ENCODE results near the gene TMEM35B. TPM values are rescaled to one million over a fixed set of nuclear protein-coding genes. Genes with fewer than 3 reads are reported as not detected.

Gene TMEM35B
- 15.5 to 18.4 TPM (median 15.9 TPM) in 5 replicates for total RNA-seq (2022; extraction: Qiagen RNA extraction)

GRCh38 chr1:34984793-34985608 lies at the start of gene TMEM35B:
TMEM35B (minus strand) TSS chr1:34985347; CDS start chr1:34985305, 42 bp downstream.

Other genes with a start within 250 kb of the TMEM35B start
- 0.12 to 0.27 TPM (median 0.15 TPM) in 4 of 5 replicates, not detected in the other for gene GJB5, start 230.3 kb downstream of the TMEM35B start, total RNA-seq (2022; extraction: Qiagen RNA extraction)
- 0.06 to 0.13 TPM (median 0.10 TPM) in 5 replicates for gene GJB4, start 225.6 kb downstream of the TMEM35B start, total RNA-seq (2022; extraction: Qiagen RNA extraction)
- 9.5 to 15.0 TPM (median 11.7 TPM) in 5 replicates for gene GJB3, start 204.1 kb downstream of the TMEM35B start, total RNA-seq (2022; extraction: Qiagen RNA extraction)
- gene GJA4, start 192.3 kb downstream of the TMEM35B start, total RNA-seq (2022; extraction: Qiagen RNA extraction), result 0.13 TPM in 1 of 5 replicates, not detected in the others
- 53.4 to 61.4 TPM (median 59.2 TPM) in 5 replicates for gene SMIM12, start 125.6 kb downstream of the TMEM35B start, total RNA-seq (2022; extraction: Qiagen RNA extraction)
- 0.08 to 0.35 TPM (median 0.22 TPM) in 5 replicates for gene DLGAP3, start 55.7 kb downstream of the TMEM35B start, total RNA-seq (2022; extraction: Qiagen RNA extraction)
- 4.2 to 5.8 TPM (median 5.4 TPM) in 5 replicates for gene ZMYM6, start 46.6 kb upstream of the TMEM35B start, total RNA-seq (2022; extraction: Qiagen RNA extraction)
- gene ZMYM1, start 94.0 kb upstream of the TMEM35B start, total RNA-seq (2022; extraction: Qiagen RNA extraction), result 3.5 to 8.3 TPM (median 6.3 TPM) in 5 replicates
- gene SFPQ, start 207.8 kb upstream of the TMEM35B start, total RNA-seq (2022; extraction: Qiagen RNA extraction), result 183 to 296 TPM (median 186 TPM) in 5 replicates

All from A549 treated with Mapracorat at 1 μM for 4 hours (cell line).